Measurements from ENCODE around the gene CERS6. TPM values are rescaled to one million over a fixed set of nuclear protein-coding genes. Genes with fewer than 3 reads are reported as not detected.

The CERS6 gene
- total and polyA plus RNA-seq, 4 donors = 4.3 to 10.6 (median 6.4) TPM

- 91 to 96% methylated on average over 2 of the region's 2 CpGs for WGBS, 2 donors
- DNase-seq (no peak), ATAC-seq (ENCODE audit: low FRiP score) (no peak)
- H3K36me3 ChIP-seq (ENCODE audit: control insufficient read depth in 1 of 2, insufficient read depth in 2 of 2, low read length in 1 of 2) = no peaks in the 10 kb centered on the region
- no peaks in the 10 kb centered on the region for H3K4me1 ChIP-seq (ENCODE audit: control insufficient read depth in 1 of 2, insufficient read depth in 2 of 2, low read length in 2 of 2)
- H3K9me3 ChIP-seq (ENCODE audit: control insufficient read depth, low read length) = no peaks in the 10 kb centered on the region
- intact Hi-C loops (cut with DNase I) = no loop called here
- H3K27ac ChIP-seq (ENCODE audit: low read depth in 1 of 2, low read length in 2 of 2) = no peak overlapping the region
- no peak overlapping the region for H3K4me3 ChIP-seq (ENCODE audit: low read length in 2 of 2)
- H3K27me3 ChIP-seq (ENCODE audit: control insufficient read depth in 1 of 2, insufficient read depth in 2 of 2, low read length in 1 of 2) = no peaks in the 10 kb centered on the region
Measured at GRCh38 chr2:168607992-168608391, 151.9 kb downstream of the CERS6 start.

GRCh38 chr2:168608796-168609195, 152.7 kb downstream of the CERS6 start:
- H3K27me3 ChIP-seq (ENCODE audit: control insufficient read depth in 1 of 2, insufficient read depth in 2 of 2, low read length in 1 of 2) = no peaks in the 10 kb centered on the region
- ATAC-seq (ENCODE audit: low FRiP score) (no peak), DNase-seq (no peak)
- no peak overlapping the region for H3K4me3 ChIP-seq (ENCODE audit: low read length in 2 of 2)
- intact Hi-C loops (cut with DNase I) = no loop called here
- H3K36me3 ChIP-seq (ENCODE audit: control insufficient read depth in 1 of 2, insufficient read depth in 2 of 2, low read length in 1 of 2) = no peaks in the 10 kb centered on the region
- H3K9me3 ChIP-seq (ENCODE audit: control insufficient read depth, low read length) = peaks cover 2% of the 10 kb centered on the region
- no peak overlapping the region for H3K27ac ChIP-seq (ENCODE audit: low read depth in 1 of 2, low read length in 2 of 2)
- H3K4me1 ChIP-seq (ENCODE audit: control insufficient read depth in 1 of 2, insufficient read depth in 2 of 2, low read length in 2 of 2) = no peaks in the 10 kb centered on the region

- DNase-seq = no peak
- Histone ChIP-seq H3K27ac (ENCODE audit: low read depth in 1 of 2, low read length in 2 of 2) (no peak overlapping the region), H3K9me3 (ENCODE audit: control insufficient read depth, low read length) (peaks cover 2% of the 10 kb centered on the region), H3K27me3 (ENCODE audit: control insufficient read depth in 1 of 2, insufficient read depth in 2 of 2, low read length in 1 of 2) (no peaks in the 10 kb centered on the region), H3K36me3 (ENCODE audit: control insufficient read depth in 1 of 2, insufficient read depth in 2 of 2, low read length in 1 of 2) (no peaks in the 10 kb centered on the region), H3K4me1 (ENCODE audit: control insufficient read depth in 1 of 2, insufficient read depth in 2 of 2, low read length in 2 of 2) (no peaks in the 10 kb centered on the region), H3K4me3 (ENCODE audit: low read length in 2 of 2) (no peak overlapping the region)
- ATAC-seq (ENCODE audit: low FRiP score) = no peak
- intact Hi-C loops (cut with DNase I) = no loop called here
Measured at GRCh38 chr2:168611091-168611490, 155.0 kb downstream of the CERS6 start.

GRCh38 chr2:168611896-168612650, 156.0 kb downstream of the CERS6 start:
- no peak overlapping the region for H3K4me3 ChIP-seq (ENCODE audit: low read length in 2 of 2)
- DNase-seq (no peak), ATAC-seq (ENCODE audit: low FRiP score) (no peak)
- peaks cover 2% of the 10 kb centered on the region for H3K9me3 ChIP-seq (ENCODE audit: control insufficient read depth, low read length)
- no peaks in the 10 kb centered on the region for H3K36me3 ChIP-seq (ENCODE audit: control insufficient read depth in 1 of 2, insufficient read depth in 2 of 2, low read length in 1 of 2)
- no peaks in the 10 kb centered on the region for H3K27me3 ChIP-seq (ENCODE audit: control insufficient read depth in 1 of 2, insufficient read depth in 2 of 2, low read length in 1 of 2)
- no peak overlapping the region for H3K27ac ChIP-seq (ENCODE audit: low read depth in 1 of 2, low read length in 2 of 2)
- intact Hi-C loops (cut with DNase I) = no loop called here
- WGBS, 2 donors = 85 to 87% methylated on average over 4 of the region's 4 CpGs
- no peaks in the 10 kb centered on the region for H3K4me1 ChIP-seq (ENCODE audit: control insufficient read depth in 1 of 2, insufficient read depth in 2 of 2, low read length in 2 of 2)

GRCh38 chr2:168612719-168613118, 156.6 kb downstream of the CERS6 start:
- Histone ChIP-seq H3K4me3 (ENCODE audit: low read length in 2 of 2) (no peak overlapping the region), H3K27me3 (ENCODE audit: control insufficient read depth in 1 of 2, insufficient read depth in 2 of 2, low read length in 1 of 2) (no peaks in the 10 kb centered on the region), H3K4me1 (ENCODE audit: control insufficient read depth in 1 of 2, insufficient read depth in 2 of 2, low read length in 2 of 2) (no peaks in the 10 kb centered on the region), H3K36me3 (ENCODE audit: control insufficient read depth in 1 of 2, insufficient read depth in 2 of 2, low read length in 1 of 2) (no peaks in the 10 kb centered on the region), H3K9me3 (ENCODE audit: control insufficient read depth, low read length) (peaks cover 2% of the 10 kb centered on the region), H3K27ac (ENCODE audit: low read depth in 1 of 2, low read length in 2 of 2) (no peak overlapping the region)
- WGBS, 2 donors = 98% methylated on average over 2 of the region's 2 CpGs
- DNase-seq (no peak), ATAC-seq (ENCODE audit: low FRiP score) (no peak)
- intact Hi-C loops (cut with DNase I) = no loop called here

- Histone ChIP-seq H3K27ac (ENCODE audit: low read depth in 1 of 2, low read length in 2 of 2) (no peak overlapping the region), H3K9me3 (ENCODE audit: control insufficient read depth, low read length) (peaks cover 2% of the 10 kb centered on the region), H3K4me3 (ENCODE audit: low read length in 2 of 2) (no peak overlapping the region), H3K36me3 (ENCODE audit: control insufficient read depth in 1 of 2, insufficient read depth in 2 of 2, low read length in 1 of 2) (no peaks in the 10 kb centered on the region), H3K27me3 (ENCODE audit: control insufficient read depth in 1 of 2, insufficient read depth in 2 of 2, low read length in 1 of 2) (no peaks in the 10 kb centered on the region), H3K4me1 (ENCODE audit: control insufficient read depth in 1 of 2, insufficient read depth in 2 of 2, low read length in 2 of 2) (no peaks in the 10 kb centered on the region)
- intact Hi-C loops (cut with DNase I) = no loop called here
- DNase-seq (no peak), ATAC-seq (ENCODE audit: low FRiP score) (no peak)
- WGBS, 2 donors = 95% methylated on average over 2 of the region's 2 CpGs
Measured at GRCh38 chr2:168613551-168613950, 157.5 kb downstream of the CERS6 start.

GRCh38 chr2:168614172-168615018, 158.3 kb downstream of the CERS6 start:
- Histone ChIP-seq H3K9me3 (ENCODE audit: control insufficient read depth, low read length) (peaks cover 2% of the 10 kb centered on the region), H3K4me1 (ENCODE audit: control insufficient read depth in 1 of 2, insufficient read depth in 2 of 2, low read length in 2 of 2) (no peaks in the 10 kb centered on the region), H3K4me3 (ENCODE audit: low read length in 2 of 2) (no peak overlapping the region), H3K27ac (ENCODE audit: low read depth in 1 of 2, low read length in 2 of 2) (no peak overlapping the region), H3K36me3 (ENCODE audit: control insufficient read depth in 1 of 2, insufficient read depth in 2 of 2, low read length in 1 of 2) (no peaks in the 10 kb centered on the region), H3K27me3 (ENCODE audit: control insufficient read depth in 1 of 2, insufficient read depth in 2 of 2, low read length in 1 of 2) (no peaks in the 10 kb centered on the region)
- ATAC-seq (ENCODE audit: low FRiP score) (no peak), DNase-seq (no peak)
- intact Hi-C loops (cut with DNase I) = no loop called here
- WGBS, 2 donors = 61 to 64% methylated on average over 3 of the region's 3 CpGs

- Histone ChIP-seq H3K9me3 (ENCODE audit: control insufficient read depth, low read length) (no peaks in the 10 kb centered on the region), H3K4me3 (ENCODE audit: low read length in 2 of 2) (no peak overlapping the region), H3K27ac (ENCODE audit: low read depth in 1 of 2, low read length in 2 of 2) (no peak overlapping the region), H3K4me1 (ENCODE audit: control insufficient read depth in 1 of 2, insufficient read depth in 2 of 2, low read length in 2 of 2) (no peaks in the 10 kb centered on the region), H3K36me3 (ENCODE audit: control insufficient read depth in 1 of 2, insufficient read depth in 2 of 2, low read length in 1 of 2) (no peaks in the 10 kb centered on the region), H3K27me3 (ENCODE audit: control insufficient read depth in 1 of 2, insufficient read depth in 2 of 2, low read length in 1 of 2) (no peaks in the 10 kb centered on the region)
- intact Hi-C loops (cut with DNase I) = no loop called here
- DNase-seq (no peak), ATAC-seq (ENCODE audit: low FRiP score) (no peak)
- 95 to 96% methylated on average over 2 of the region's 2 CpGs for WGBS, 2 donors
Measured at GRCh38 chr2:168620554-168620953, 164.5 kb downstream of the CERS6 start.

GRCh38 chr2:168622559-168622958, 166.5 kb downstream of the CERS6 start:
- H3K27me3 ChIP-seq (ENCODE audit: control insufficient read depth in 1 of 2, insufficient read depth in 2 of 2, low read length in 1 of 2) = no peaks in the 10 kb centered on the region
- ATAC-seq (ENCODE audit: low FRiP score) (no peak), DNase-seq (no peak)
- no peak overlapping the region for H3K4me3 ChIP-seq (ENCODE audit: low read length in 2 of 2)
- intact Hi-C loops (cut with DNase I) = no loop called here
- H3K27ac ChIP-seq (ENCODE audit: low read depth in 1 of 2, low read length in 2 of 2) = no peak overlapping the region
- 94 to 98% methylated on average over 1 of the region's 1 CpG for WGBS, 2 donors
- no peaks in the 10 kb centered on the region for H3K4me1 ChIP-seq (ENCODE audit: control insufficient read depth in 1 of 2, insufficient read depth in 2 of 2, low read length in 2 of 2)
- no peaks in the 10 kb centered on the region for H3K9me3 ChIP-seq (ENCODE audit: control insufficient read depth, low read length)
- H3K36me3 ChIP-seq (ENCODE audit: control insufficient read depth in 1 of 2, insufficient read depth in 2 of 2, low read length in 1 of 2) = no peaks in the 10 kb centered on the region
